GM12892 (cell line): ENCODE results near the gene MEGF11.
A peak's percentile ranks its signal among the peaks of the same experiment; 100 is the strongest.

Source experiments
- DNase-seq: peaks from one replicate; pipeline ENCODE4 v3.0.0; 2011; ENCODE audit not compliant: insufficient read length
- FAIRE-seq: peaks from 2 replicates; lab custom pipeline; 2011; peaks lifted over from hg19 to GRCh38; lab: Jason Lieb, UNC
- POLR2A ChIP-seq: IDR thresholded peaks from 2 replicates; pipeline ENCODE4 v1.6.1; 2011; ENCODE audit warnings: low read depth, low read length, control low read depth
- POLR2AphosphoS5 ChIP-seq: IDR thresholded peaks from 2 replicates; pipeline ENCODE4 v1.6.1; 2011; ENCODE audit warnings: low read depth, low read length, control low read depth
- TAF1 ChIP-seq: IDR thresholded peaks from 2 replicates; pipeline ENCODE4 v1.6.1; 2011; ENCODE audit warnings: low read depth, mild to moderate bottlenecking, control low read depth, low read length, borderline replicate concordance

MEGF11 gene

DNA sequence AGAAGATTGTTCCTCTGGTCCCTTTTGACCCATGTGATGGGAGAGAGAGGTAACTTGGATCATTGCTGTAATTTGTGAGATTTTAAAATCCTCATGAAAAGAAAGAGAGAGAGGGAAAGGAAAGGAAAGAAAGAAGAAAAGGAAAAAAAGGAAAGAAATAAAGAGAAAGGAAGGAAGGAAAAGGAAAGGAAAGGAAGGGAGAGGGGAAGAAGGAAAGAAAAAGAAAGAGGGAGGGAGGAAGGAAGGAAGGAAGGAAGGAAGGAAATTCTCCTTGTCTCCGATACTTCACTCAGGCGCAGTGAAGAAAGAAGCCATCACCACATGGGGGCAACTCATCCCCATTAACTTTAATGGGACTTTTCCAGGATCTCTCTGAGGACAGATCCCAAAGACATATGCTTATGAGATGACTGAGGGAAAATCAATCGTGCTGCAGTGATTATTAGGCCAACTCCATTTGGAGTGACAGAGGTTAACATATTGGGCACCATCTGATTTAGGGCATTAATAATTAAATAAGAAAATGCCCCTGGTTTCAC, 123.0 kb downstream of the MEGF11 start:
- FAIRE-seq (no peak), DNase-seq (no peak)
- no peak for TF ChIP-seq POLR2A
- TF ChIP-seq POLR2AphosphoS5: no peak
- TF ChIP-seq TAF1: no peak

DNA sequence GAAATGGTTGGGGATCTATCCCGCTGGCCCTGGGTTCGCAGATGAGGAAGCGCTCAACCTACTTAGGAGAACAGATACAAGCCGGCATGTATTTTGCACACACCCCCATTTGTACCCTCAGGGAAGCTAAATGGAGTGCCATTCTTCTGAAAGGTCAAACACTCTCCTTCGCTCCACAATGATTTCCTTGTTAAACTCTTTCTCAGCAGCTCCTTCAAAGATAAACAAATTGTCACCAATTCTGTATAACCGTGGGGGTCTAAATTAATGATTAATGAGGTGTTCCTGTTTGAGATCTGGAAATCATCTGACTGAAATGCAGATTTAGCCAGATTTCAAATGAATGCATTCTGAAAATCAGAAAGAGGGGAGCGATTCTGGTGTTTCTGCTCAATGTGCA, 124.0 kb downstream of the MEGF11 start:
- TF ChIP-seq POLR2A (no peak), POLR2AphosphoS5 (no peak), TAF1 (no peak)
- no peak for DNase-seq
- no peak for FAIRE-seq

DNA sequence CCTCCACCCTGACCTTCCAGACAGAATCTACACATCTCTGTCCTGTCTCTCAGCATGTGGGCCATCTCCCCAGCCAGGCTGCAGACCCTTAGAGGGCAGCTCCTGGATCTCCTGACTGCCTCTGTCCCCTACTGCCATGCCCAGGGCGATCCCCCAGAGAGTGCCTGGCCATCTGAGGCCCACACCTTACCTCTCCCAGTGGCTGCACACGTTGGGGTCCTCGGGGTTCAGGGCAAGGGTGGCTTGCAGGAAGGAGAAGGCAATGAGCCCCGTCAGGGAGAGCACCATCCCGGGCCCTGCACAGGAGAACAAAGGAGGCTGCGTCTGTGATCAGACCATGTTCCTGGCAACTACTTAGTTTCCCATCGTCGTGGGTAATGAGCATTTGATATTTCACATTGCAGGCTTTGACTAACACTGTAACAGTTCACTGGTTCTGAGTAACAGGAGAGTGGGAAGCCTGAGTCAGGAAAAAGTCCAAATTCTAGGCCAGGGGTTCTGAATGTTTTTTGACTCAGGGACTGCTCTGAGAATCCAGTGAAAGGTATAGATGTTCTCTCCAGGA, 125.4 kb downstream of the MEGF11 start:
- no peak for FAIRE-seq
- DNase-seq: no peak
- no peak for TF ChIP-seq TAF1
- TF ChIP-seq POLR2AphosphoS5: no peak
- TF ChIP-seq POLR2A: no peak

DNA sequence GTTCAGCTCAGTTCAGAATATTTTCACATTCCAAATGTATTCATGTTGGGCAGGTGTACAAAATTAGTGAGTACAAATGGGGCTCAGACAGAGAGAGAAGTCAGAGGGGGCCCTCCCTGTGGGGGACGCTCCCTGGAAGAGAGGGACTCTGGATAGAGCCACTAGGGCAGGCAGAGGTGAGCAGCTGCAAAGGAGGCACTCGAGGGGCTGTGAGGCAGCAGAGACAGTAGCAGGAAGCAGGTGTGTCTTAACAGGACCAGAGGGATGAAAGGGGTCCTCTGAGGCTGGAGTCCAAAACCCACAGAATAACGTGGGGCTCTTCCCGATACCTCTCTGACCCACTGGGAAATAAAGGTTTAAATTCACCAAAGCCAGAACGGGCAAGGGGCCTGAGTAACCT, 127.1 kb downstream of the MEGF11 start:
- DNase-seq (no peak), FAIRE-seq (peak; percentile 36)
- TF ChIP-seq TAF1 (no peak), POLR2AphosphoS5 (no peak), POLR2A (no peak)

DNA sequence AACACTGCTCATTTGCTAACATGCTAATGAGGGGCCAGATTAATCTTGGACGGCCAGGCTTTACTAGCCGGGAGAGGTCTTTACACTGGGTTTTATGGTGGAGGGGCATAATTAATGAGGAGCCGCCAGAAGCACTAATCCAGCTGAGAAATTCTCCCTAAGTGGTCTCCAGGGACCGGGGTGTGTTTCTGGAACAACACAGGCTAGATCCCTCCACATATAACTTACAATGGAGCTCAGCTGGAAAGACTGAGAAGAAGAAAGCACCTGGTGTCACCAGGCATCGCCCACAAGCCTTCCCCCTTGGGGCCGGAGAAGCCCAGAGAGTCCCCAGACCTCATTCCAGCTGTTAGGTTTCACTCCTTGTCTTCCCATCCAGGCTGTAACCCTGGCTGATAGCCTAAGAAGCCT, 127.5 kb downstream of the MEGF11 start:
- no peak for TF ChIP-seq TAF1
- no peak for TF ChIP-seq POLR2AphosphoS5
- TF ChIP-seq POLR2A: no peak
- FAIRE-seq (no peak), DNase-seq (no peak)

DNA sequence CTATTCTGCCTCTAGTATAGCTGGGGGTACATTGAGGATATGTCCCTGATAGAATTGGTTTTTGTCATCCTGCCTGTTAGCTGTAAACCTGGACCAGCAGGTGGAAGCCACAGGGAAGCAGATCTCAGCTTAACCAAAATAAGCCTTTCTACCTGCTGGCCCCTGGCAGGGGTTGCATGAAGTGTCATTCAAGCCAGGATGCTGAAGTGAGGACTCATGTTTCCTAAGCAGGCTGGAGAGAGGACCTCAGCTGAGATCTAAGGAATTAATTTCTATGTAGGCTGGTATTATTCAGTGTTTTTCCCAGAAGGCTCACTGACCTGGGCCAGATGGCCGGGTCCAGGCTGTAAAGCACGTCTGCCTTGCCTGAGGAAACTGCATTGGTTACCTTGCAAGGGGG, 128.9 kb downstream of the MEGF11 start:
- no peak for DNase-seq
- no peak for TF ChIP-seq TAF1
- no peak for TF ChIP-seq POLR2A
- TF ChIP-seq POLR2AphosphoS5: no peak
- no peak for FAIRE-seq

DNA sequence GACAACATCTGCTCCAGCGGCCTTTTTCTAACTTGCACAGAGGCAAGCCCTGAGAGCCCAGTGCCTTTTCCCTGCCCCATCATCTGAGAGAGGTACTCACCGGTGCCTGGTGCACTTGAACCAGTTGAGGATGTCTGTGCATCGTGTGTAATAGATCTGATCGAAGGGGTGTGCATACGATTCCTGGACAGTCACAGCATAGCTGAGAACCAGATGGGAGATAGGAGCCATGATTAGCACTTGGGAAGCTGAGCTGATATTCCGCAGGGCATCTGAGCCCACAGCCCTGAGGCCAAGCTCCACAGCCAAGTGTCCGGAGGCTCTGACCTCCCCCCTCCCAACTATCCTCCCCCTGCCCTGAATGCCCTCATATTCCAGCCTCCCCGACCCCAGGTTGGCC, 129.8 kb downstream of the MEGF11 start:
- TF ChIP-seq TAF1: no peak
- TF ChIP-seq POLR2AphosphoS5: no peak
- TF ChIP-seq POLR2A: no peak
- DNase-seq: no peak
- FAIRE-seq: no peak

DNA sequence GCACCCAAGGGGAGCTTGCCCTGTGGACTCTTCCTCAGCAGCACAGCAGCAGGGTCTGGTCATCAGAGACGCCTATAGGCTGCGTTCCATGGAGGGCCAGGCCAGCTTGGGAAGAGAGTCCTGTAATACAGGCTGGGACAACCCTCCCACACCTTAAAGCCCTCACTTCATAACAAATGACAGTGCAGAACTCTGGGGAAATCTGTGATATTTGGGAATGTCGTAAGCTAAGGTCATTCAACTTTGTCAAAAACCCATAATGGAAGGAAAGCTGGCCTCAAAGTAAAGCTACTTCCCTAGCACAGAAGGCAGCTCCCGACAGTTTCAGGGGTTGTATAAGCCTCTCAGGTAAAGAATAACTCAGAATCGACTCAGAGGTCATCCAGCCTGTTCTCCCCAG, 133.1 kb downstream of the MEGF11 start:
- FAIRE-seq: no peak
- DNase-seq: no peak
- TF ChIP-seq POLR2A (no peak), POLR2AphosphoS5 (no peak), TAF1 (no peak)

DNA sequence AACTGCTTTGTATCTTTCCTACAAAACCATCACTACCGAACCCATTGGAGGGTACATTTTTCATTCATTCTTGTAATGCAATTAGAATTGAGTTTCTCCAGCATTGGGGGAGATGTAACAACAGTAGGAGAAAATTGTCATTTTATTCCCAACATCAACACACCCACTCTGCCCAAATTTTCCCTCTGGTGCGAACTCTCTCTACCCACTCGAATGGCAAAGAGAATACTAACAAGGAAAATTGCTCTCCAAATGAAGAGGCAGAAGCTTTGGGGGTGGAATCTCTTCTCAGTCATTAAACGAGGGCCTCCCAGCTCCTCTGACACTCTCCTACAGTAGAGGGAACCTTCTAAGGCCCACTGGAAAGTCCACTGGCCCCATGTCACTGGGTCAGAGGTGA, 135.7 kb downstream of the MEGF11 start:
- TF ChIP-seq POLR2AphosphoS5: no peak
- TF ChIP-seq POLR2A: no peak
- no peak for TF ChIP-seq TAF1
- DNase-seq (no peak), FAIRE-seq (no peak)

DNA sequence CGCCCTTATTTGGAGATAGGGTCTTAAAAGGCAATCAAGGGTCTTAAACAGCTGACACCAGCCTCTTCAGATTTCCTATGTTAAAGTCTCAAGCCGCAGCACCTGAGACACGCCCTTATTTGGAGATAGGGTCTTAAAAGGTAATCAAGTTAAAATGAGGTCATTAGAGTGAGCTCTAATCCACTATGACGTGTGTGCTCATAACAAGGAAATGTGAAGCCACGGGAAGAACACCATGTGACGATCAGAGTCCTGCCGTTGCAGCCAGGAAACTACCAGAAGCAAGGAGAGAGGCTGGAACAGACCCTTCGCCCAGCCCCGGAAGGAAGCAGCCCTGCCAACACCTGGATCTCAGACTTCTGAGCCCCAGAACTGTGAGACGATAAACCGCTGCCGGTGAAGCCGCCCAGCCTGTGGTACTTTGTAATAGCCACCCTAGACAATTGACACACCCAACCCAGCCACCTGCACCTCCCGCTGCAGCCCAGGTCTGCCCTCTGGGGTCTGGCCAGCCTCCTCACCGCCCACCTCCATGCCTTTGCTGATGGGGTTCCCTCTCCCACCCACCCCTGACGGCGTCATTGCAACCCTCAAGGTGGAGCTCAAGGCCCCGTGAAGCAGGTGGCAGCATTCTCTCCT, 137.9 kb downstream of the MEGF11 start:
- DNase-seq (no peak), FAIRE-seq (no peak)
- TF ChIP-seq POLR2AphosphoS5 (no peak), TAF1 (no peak), POLR2A (no peak)

DNA sequence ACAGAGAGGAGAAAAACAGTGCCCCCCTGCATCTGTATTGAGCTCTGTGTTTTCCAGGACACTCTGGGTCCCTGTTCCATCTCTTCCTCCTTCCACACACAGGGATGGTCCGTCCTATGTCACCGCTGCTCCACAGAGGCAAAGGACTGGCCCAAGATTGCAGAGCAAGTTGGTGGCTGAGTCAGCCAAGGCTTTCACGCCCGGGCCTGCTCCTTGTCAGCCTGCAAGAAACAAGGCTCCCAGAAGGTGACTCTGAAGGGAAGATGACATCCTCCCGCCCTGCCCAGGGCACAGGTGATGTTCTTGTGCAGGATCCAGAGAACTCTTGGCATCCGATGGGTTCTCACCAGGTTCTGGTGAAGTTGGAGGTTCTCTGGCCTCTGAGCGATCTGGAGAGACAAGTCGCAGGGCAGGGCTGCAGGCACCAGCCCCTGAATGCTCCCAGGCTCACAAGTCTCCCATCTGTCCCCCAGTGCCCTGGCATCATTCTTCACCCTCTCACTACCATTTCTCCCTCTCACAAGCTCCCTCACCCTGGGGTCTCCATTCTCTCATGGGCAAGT, 138.6 kb downstream of the MEGF11 start:
- TF ChIP-seq TAF1 (no peak), POLR2A (no peak), POLR2AphosphoS5 (no peak)
- FAIRE-seq (no peak), DNase-seq (no peak)
